ENCODE results near the gene ZBTB32.

DNA sequence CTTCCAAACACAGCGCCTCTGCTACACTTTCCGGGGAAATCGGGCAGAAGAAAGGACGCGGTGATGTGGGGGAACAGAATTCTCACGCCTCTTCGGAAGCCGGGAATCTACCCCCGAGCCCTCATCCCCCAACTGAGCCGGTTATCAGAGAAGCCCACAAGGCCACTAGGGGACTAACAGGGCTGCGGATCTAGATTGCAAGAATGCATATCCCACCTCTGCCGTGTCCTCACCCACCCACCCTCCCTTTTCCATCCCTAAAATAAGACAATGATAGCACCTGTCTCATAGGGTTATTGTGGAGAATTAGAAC lies 36.8 kb downstream of the ZBTB32 start:
- TF ChIP-seq CTCF (IDR thresholded peaks at IDR 0.05) = no peak
- TF ChIP-seq POLR2A (IDR thresholded peaks at IDR 0.05) = no peak
